HL-60 (cell line): ENCODE measurements around the gene XCL2.
A peak's percentile ranks its signal among the peaks of the same experiment; 100 is the strongest.

Experiments
- DNase-seq, 2 experiments: peaks; one replicate each; pipeline ENCODE4 v3.0.0-alpha.2; 2010 to 2020; ENCODE audit warnings: low read depth in 1 of 2, low spot score in 1 of 2
- H3K27ac ChIP-seq: fragments of 250-450 bp; sonication (Bioruptor Pico); replicated peaks from 2 replicates; pipeline ENCODE4 v1.5.1; 2020; ENCODE audit warnings: mild to moderate bottlenecking, moderate library complexity
- H3K27me3 ChIP-seq: fragments of 250-450 bp; sonication (Bioruptor Pico); 2 replicates; pipeline ENCODE4 v1.5.1; 2021; ENCODE audit warnings: mild to moderate bottlenecking, moderate library complexity; ENCODE audit not compliant: insufficient read depth, poor library complexity, severe bottlenecking
- H3K4me3 ChIP-seq: replicated peaks from 2 replicates; pipeline ENCODE4 v1.5.1; 2011; ENCODE audit warnings: mild to moderate bottlenecking, control low read depth, low read length; ENCODE audit not compliant: insufficient read depth
- CTCF ChIP-seq: IDR thresholded peaks from one replicate; pipeline ENCODE4 v1.5.1; 2011; ENCODE audit warnings: low read length, control low read depth, inconsistent platforms; ENCODE audit not compliant: insufficient read depth
- GABPA ChIP-seq: IDR thresholded peaks from 2 replicates; pipeline ENCODE4 v1.6.1; 2012; ENCODE audit warnings: low read depth
- POLR2AphosphoS5 ChIP-seq: IDR thresholded peaks from 2 replicates; pipeline ENCODE4 v1.6.1; 2012; ENCODE audit warnings: low read depth
- REST ChIP-seq: IDR thresholded peaks from 2 replicates; pipeline ENCODE4 v1.6.1; 2012; ENCODE audit warnings: low read depth; ENCODE audit not compliant: insufficient replicate concordance
- SPI1 ChIP-seq: IDR thresholded peaks from 2 replicates; pipeline ENCODE4 v1.6.1; 2012; ENCODE audit warnings: low read depth, mild to moderate bottlenecking, borderline replicate concordance

The XCL2 gene

DNA sequence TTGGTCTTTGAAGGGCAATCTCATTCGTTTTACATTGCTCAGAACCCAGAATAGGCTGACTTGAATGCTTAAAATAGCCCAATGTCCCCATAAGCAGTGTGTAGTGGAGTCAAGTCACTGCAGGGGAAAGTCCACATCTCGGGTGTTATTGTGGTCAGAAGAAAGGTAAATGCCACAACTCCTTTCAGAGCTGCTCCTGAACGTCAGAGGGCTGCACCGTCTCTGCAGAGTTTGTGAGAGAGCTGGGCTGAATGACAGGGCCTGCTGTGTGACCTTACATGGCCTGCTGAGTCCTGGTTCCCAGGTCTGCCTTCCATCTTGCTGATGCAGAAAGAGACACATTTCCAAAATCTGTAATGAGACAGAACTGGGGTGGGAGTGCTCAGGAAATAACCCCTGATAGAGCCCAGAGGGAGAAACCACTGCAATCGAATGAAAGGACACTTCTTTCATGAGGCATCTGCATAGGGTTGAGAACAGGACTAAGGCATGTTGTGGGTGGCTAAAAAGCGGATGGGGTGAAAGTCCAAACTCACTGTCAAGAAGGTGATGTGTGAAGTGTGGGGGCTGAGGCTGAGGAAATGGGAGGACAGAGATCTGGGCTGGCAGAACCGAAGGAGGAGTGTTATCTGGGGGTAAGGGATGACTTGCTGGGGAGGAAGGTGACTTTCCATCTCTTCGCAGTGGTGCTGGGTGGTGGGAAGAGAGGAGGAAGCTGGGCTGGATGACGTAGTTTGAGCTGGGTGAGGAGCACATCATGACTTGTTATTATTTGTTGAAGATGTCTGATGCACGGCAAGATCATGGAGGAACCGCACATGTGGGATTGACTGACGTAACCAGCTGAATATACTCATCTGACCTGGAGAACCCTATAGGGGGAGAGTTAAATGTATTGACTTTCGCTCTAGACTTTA lies 33.7 kb downstream of the XCL2 start:
- TF ChIP-seq CTCF (no peak), REST (no peak), GABPA (no peak), SPI1 (no peak), POLR2AphosphoS5 (no peak)
- DNase-seq: no peak
- no peak overlapping the region for H3K27ac ChIP-seq
- H3K27me3 ChIP-seq: no peaks in the 10 kb centered on the region
- H3K4me3 ChIP-seq: no peak overlapping the region

DNA sequence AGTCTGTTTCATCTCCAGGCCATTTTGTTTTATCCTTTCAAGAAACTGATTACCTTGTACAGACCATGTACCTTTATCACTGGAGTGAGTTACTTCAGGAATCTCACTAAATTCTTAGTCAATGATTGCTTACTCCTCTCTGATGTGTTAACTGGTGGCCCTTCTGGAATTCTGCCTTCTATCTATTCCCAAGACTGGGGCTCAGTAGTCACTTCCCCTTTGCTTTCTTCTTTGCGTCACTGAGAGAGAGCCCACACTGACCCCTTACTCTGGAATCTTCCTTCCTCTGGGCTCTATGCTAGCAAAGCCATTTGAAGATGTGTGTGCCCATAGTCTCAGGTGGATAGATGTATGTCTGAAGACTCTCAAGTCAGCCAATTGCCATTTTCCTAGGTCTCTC lies 34.6 kb downstream of the XCL2 start:
- TF ChIP-seq SPI1 (peak; percentile 38; the same call in 1 of the 2 replicates), CTCF (no peak), REST (no peak), POLR2AphosphoS5 (no peak)
- H3K27ac ChIP-seq: no peak overlapping the region
- DNase-seq: no peak
- no peak overlapping the region for H3K4me3 ChIP-seq
- no peaks in the 10 kb centered on the region for H3K27me3 ChIP-seq

DNA sequence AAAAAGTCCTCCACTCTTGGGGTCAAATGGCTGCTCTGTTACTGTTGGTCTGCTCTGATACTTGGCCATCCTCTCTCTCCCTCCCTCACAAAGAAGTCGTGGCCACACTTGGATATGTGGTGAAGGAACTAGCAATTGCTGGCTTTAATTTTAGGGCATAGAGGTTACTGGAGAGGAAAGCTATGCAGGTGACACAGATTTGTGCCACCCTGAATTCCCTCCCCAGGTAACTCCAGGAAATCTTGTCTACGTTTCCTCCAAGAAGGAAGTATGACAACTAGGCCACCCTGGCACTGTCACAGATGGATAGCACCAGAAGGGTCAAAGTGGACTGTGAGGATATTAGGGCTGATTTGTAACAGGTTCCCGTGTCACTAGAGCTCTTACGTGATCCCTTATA lies 36.0 kb downstream of the XCL2 start:
- Histone ChIP-seq H3K27me3 (no peaks in the 10 kb centered on the region), H3K27ac (no peak overlapping the region), H3K4me3 (no peak overlapping the region)
- TF ChIP-seq POLR2AphosphoS5: no peak
- no peak for TF ChIP-seq SPI1
- no peak for TF ChIP-seq GABPA
- TF ChIP-seq CTCF: no peak
- TF ChIP-seq REST: no peak
- DNase-seq: no peak
